Uterus (tissue), 4 donors: Measurements from ENCODE around the gene ENOX2. TPM values are rescaled to one million over a fixed set of nuclear protein-coding genes. Genes with fewer than 3 reads are reported as not detected.

ENCODE experiments used
- DNase-seq, 2 donors: peaks; one replicate each; pipeline ENCODE4 v3.0.0-alpha.2; 2019 to 2020
- H3K27ac ChIP-seq, 2 donors: fragments of 200-600 bp; sonication (generic); 1 replicate in 1 of 2; 2 replicates in 1 of 2; pipeline ENCODE4 v1.5.1; 2016 to 2018
- H3K27me3 ChIP-seq, 2 donors: fragments of 200-600 bp; sonication (generic); one replicate each; pipeline ENCODE4 v1.5.1; 2018 to 2019; ENCODE audit warnings: control low read depth in 1 of 2
- H3K36me3 ChIP-seq, 2 donors: fragments of 200-600 bp; sonication (generic); one replicate each; pipeline ENCODE4 v1.5.1; 2019; ENCODE audit warnings: control low read depth in 1 of 2
- H3K4me1 ChIP-seq, 2 donors: fragments of 200-600 bp; sonication (generic); one replicate each; pipeline ENCODE4 v1.5.1; 2018 to 2019; ENCODE audit warnings: control low read depth in 1 of 2
- H3K4me3 ChIP-seq, 2 donors: fragments of 200-600 bp; sonication (generic); 1 replicate in 1 of 2; 2 replicates in 1 of 2; pipeline ENCODE4 v1.5.1; 2018 to 2019; ENCODE audit warnings: mild to moderate bottlenecking in 1 of 2
- H3K9me3 ChIP-seq, 2 donors: fragments of 200-600 bp; sonication (generic); one replicate each; pipeline ENCODE4 v1.5.1; 2019; ENCODE audit warnings: control low read depth in 1 of 2
- CTCF ChIP-seq, 4 experiments: fragments of 200-600 bp in 2 of 4; fragments of 450-650 bp in 2 of 4; sonication (generic) in 2 of 4; IDR thresholded peaks; one replicate each; pipeline ENCODE4 v1.5.1; 2016 to 2019; ENCODE audit warnings: antibody characterized with exemption in 4 of 4, mild to moderate bottlenecking in 2 of 4, moderate library complexity in 1 of 4
- POLR2A ChIP-seq, 2 donors: fragments of 450-650 bp; IDR thresholded peaks; one replicate each; pipeline ENCODE4 v1.6.1; 2016; ENCODE audit warnings: antibody characterized with exemption in 2 of 2, mild to moderate bottlenecking in 1 of 2, moderate library complexity in 1 of 2
- intact Hi-C: fragments of 100-400 bp; cut with DNase I; formaldehyde crosslinking; loops from one replicate; pipeline ENCODE4 v1.15.1; 2023; ENCODE audit warnings: low total_unique reads
- total RNA-seq, 4 donors: library from RNA; depleted of rRNA in 3 of 4; stranded (reverse); fragments of >200 nt in 3 of 4; gene quantifications; one replicate each; pipeline versions ENCODE4 v1.1.0 to v1.2.4, GENCODE V29; 2014 to 2023
- donor health status: DM: yes; HTN: yes; CAD: no.

The ENOX2 gene
- total RNA-seq, 4 donors from 2014 or later = 8.2 to 19.5 (median 14.8) TPM

- Histone ChIP-seq H3K4me1 (no peaks in the 10 kb centered on the region), H3K27me3 (no peaks in the 10 kb centered on the region), H3K27ac (no peak overlapping the region), H3K9me3 (no peaks in the 10 kb centered on the region), H3K4me3 (no peak overlapping the region), H3K36me3 (no peaks in the 10 kb centered on the region)
- no peak for TF ChIP-seq CTCF (IDR thresholded peaks at IDR 0.05)
- no peak for TF ChIP-seq POLR2A (IDR thresholded peaks at IDR 0.05)
- intact Hi-C loops = no loop called here
- no peak for DNase-seq
Observed at GRCh38 chrX:130884627-130885026, 18.4 kb downstream of the ENOX2 start.

GRCh38 chrX:130879869-130880268 lies 23.1 kb downstream of the ENOX2 start:
- DNase-seq = no peak
- no peak overlapping the region for H3K27ac ChIP-seq
- intact Hi-C loops = no loop called here

GRCh38 chrX:130878350-130879341 lies 24.4 kb downstream of the ENOX2 start:
- Histone ChIP-seq H3K4me1 (no peaks in the 10 kb centered on the region), H3K9me3 (no peaks in the 10 kb centered on the region), H3K36me3 (no peaks in the 10 kb centered on the region), H3K4me3 (no peak overlapping the region), H3K27ac (no peak overlapping the region), H3K27me3 (no peaks in the 10 kb centered on the region)
- TF ChIP-seq POLR2A (IDR thresholded peaks at IDR 0.05) (no peak), CTCF (IDR thresholded peaks at IDR 0.05) (no peak)
- intact Hi-C loops = no loop called here
- no peak for DNase-seq

More at GRCh38 chrX:130879869-130880268, 23.1 kb downstream of the ENOX2 start:
- no peak for TF ChIP-seq CTCF (IDR thresholded peaks at IDR 0.05)
- no peak for TF ChIP-seq POLR2A (IDR thresholded peaks at IDR 0.05)
- H3K4me3 ChIP-seq = no peak overlapping the region
- H3K9me3 ChIP-seq = no peaks in the 10 kb centered on the region
- no peaks in the 10 kb centered on the region for H3K27me3 ChIP-seq
- H3K4me1 ChIP-seq = no peaks in the 10 kb centered on the region
- H3K36me3 ChIP-seq = no peaks in the 10 kb centered on the region

- intact Hi-C loops = no loop called here
- Histone ChIP-seq H3K27me3 (no peaks in the 10 kb centered on the region), H3K27ac (no peak overlapping the region), H3K36me3 (no peaks in the 10 kb centered on the region), H3K9me3 (no peaks in the 10 kb centered on the region), H3K4me1 (no peaks in the 10 kb centered on the region), H3K4me3 (no peak overlapping the region)
- TF ChIP-seq CTCF (IDR thresholded peaks at IDR 0.05) (no peak), POLR2A (IDR thresholded peaks at IDR 0.05) (no peak)
- DNase-seq = no peak
Observed at GRCh38 chrX:130877892-130878341, 25.1 kb downstream of the ENOX2 start.

- Histone ChIP-seq H3K36me3 (no peaks in the 10 kb centered on the region), H3K27ac (no peak overlapping the region), H3K4me1 (no peaks in the 10 kb centered on the region), H3K9me3 (no peaks in the 10 kb centered on the region), H3K27me3 (no peaks in the 10 kb centered on the region), H3K4me3 (no peak overlapping the region)
- no peak for TF ChIP-seq POLR2A (IDR thresholded peaks at IDR 0.05)
- no peak for TF ChIP-seq CTCF (IDR thresholded peaks at IDR 0.05)
- DNase-seq = no peak
- intact Hi-C loops = no loop called here
Observed at GRCh38 chrX:130876226-130876625, 26.8 kb downstream of the ENOX2 start.
